A673 (cell line): ENCODE data around the gene TRAF3IP1. TPM values are rescaled to one million over a fixed set of nuclear protein-coding genes. Genes with fewer than 3 reads are reported as not detected.

Experiments
- BruUV-seq: library from RNA; stranded (reverse); fragments of 400-500 nt; replicated peaks from 2 replicates; lab custom pipeline; 2021; lab: Mats Ljungman, UMichigan
- CTCF ChIA-PET: fragments of 300-600 bp; sonication (Branson Sonifier 250); formaldehyde crosslinking; loops from one replicate; lab custom pipeline; 2022; ENCODE audit warnings: antibody characterized with exemption; lab: Charles Lee
- POLR2A ChIA-PET: fragments of 300-600 bp; sonication (Branson Sonifier 250); formaldehyde crosslinking; loops from one replicate; lab custom pipeline; 2022; ENCODE audit warnings: antibody characterized with exemption; ENCODE audit not compliant: low non-redundant PET; lab: Charles Lee
- DNase-seq: peaks from one replicate; pipeline ENCODE4 v3.0.0-alpha.2; 2015; ENCODE audit warnings: low spot score
- H3K27ac ChIP-seq: fragments of 200-600 bp; sonication (generic); 2 replicates; pipeline ENCODE4 v1.5.1; 2016; ENCODE audit warnings: mixed run types, low read depth, mild to moderate bottlenecking, mixed read lengths, antibody characterized with exemption, low read length; ENCODE audit not compliant: poor library complexity, severe bottlenecking
- H3K27me3 ChIP-seq: fragments of 200-600 bp; sonication (generic); replicated peaks from 2 replicates; pipeline ENCODE4 v1.6.1; 2017; ENCODE audit warnings: mixed run types, low read depth, mild to moderate bottlenecking, mixed read lengths, antibody characterized with exemption, low read length; ENCODE audit not compliant: insufficient read depth, poor library complexity
- H3K36me3 ChIP-seq: fragments of 200-600 bp; sonication (generic); 2 replicates; pipeline ENCODE4 v1.6.1; 2016; ENCODE audit warnings: mixed run types, mild to moderate bottlenecking, mixed read lengths, antibody characterized with exemption, low read length; ENCODE audit not compliant: insufficient read depth, poor library complexity, severe bottlenecking
- H3K4me1 ChIP-seq: fragments of 200-600 bp; sonication (generic); 2 replicates; pipeline ENCODE4 v1.6.1; 2017; ENCODE audit warnings: mixed run types, mild to moderate bottlenecking, mixed read lengths, antibody characterized with exemption, low read length; ENCODE audit not compliant: insufficient read depth, poor library complexity, severe bottlenecking
- H3K4me3 ChIP-seq: fragments of 200-600 bp; sonication (generic); 2 replicates; pipeline ENCODE4 v1.5.1; 2016; ENCODE audit warnings: low read depth, mixed run types, mild to moderate bottlenecking, mixed read lengths, low read length; ENCODE audit not compliant: poor library complexity, severe bottlenecking
- H3K9me3 ChIP-seq: fragments of 200-600 bp; sonication (generic); 2 replicates; pipeline ENCODE4 v1.6.1; 2016; ENCODE audit warnings: mixed run types, low read depth, mild to moderate bottlenecking, mixed read lengths, antibody characterized with exemption, low read length; ENCODE audit not compliant: poor library complexity, severe bottlenecking
- CTCF ChIP-seq: fragments of 300-800, 200-600 bp; sonication (generic); conservative IDR thresholded peaks from 2 replicates; pipeline ENCODE4 v1.5.1; 2017; ENCODE audit warnings: low read depth, mild to moderate bottlenecking, antibody characterized with exemption, low read length, moderate library complexity, mixed read lengths
- EZH2 ChIP-seq: fragments of 200-600 bp; sonication (generic); IDR thresholded peaks from 2 replicates; pipeline ENCODE4 v1.6.1; 2017; ENCODE audit warnings: borderline replicate concordance, low read depth, mild to moderate bottlenecking, mixed read lengths, antibody characterized with exemption, low read length; ENCODE audit not compliant: poor library complexity, severe bottlenecking
- intact Hi-C: fragments of 100-400 bp; cut with micrococcal nuclease; formaldehyde crosslinking; loops from one replicate; pipeline ENCODE4 v1.10.0; 2022; ENCODE audit not compliant: unreplicated experiment
- total RNA-seq: library from RNA; stranded (reverse); gene quantifications from 2 replicates; pipeline ENCODE4 v1.2.3, GENCODE V29; 2021

TRAF3IP1 gene
- total RNA-seq, 1 experiment from 2014 or later, result 23.0 TPM

GRCh38 chr2:238444242-238444641 lies 123.9 kb downstream of the TRAF3IP1 start:
- no peaks in the 10 kb centered on the region for H3K27me3 ChIP-seq
- DNase-seq, result no peak
- no peaks in the 10 kb centered on the region for H3K9me3 ChIP-seq
- BruUV-seq, result no TSS peak
- TF ChIP-seq CTCF (no peak), EZH2 (no peak)
- no peak overlapping the region for H3K4me3 ChIP-seq
- peaks cover 44% of the 10 kb centered on the region for H3K36me3 ChIP-seq
- H3K4me1 ChIP-seq, result no peaks in the 10 kb centered on the region
- intact Hi-C loops, result no loop called here
- POLR2A ChIA-PET, result no interaction called here
- CTCF ChIA-PET, result no interaction called here
- H3K27ac ChIP-seq, result no peak overlapping the region

GRCh38 chr2:238445409-238446190 lies 125.3 kb downstream of the TRAF3IP1 start:
- H3K4me3 ChIP-seq, result no peak overlapping the region
- ChIA-PET POLR2A (no interaction called here), CTCF (no interaction called here)
- H3K27ac ChIP-seq, result no peak overlapping the region
- DNase-seq, result no peak
- BruUV-seq, result no TSS peak
- H3K27me3 ChIP-seq, result no peaks in the 10 kb centered on the region
- peaks cover 49% of the 10 kb centered on the region for H3K36me3 ChIP-seq
- no peak for TF ChIP-seq EZH2
- no peak for TF ChIP-seq CTCF
- intact Hi-C loops, result no loop called here
- H3K9me3 ChIP-seq, result no peaks in the 10 kb centered on the region
- H3K4me1 ChIP-seq, result no peaks in the 10 kb centered on the region

GRCh38 chr2:238446371-238446770 lies 126.1 kb downstream of the TRAF3IP1 start:
- no peak overlapping the region for H3K27ac ChIP-seq
- no peak overlapping the region for H3K4me3 ChIP-seq
- H3K4me1 ChIP-seq, result no peaks in the 10 kb centered on the region
- no TSS peak for BruUV-seq
- CTCF ChIA-PET, result no interaction called here
- H3K9me3 ChIP-seq, result no peaks in the 10 kb centered on the region
- TF ChIP-seq CTCF, result no peak
- no peak for TF ChIP-seq EZH2
- POLR2A ChIA-PET, result no interaction called here
- intact Hi-C loops, result no loop called here
- no peak for DNase-seq
- H3K27me3 ChIP-seq, result no peaks in the 10 kb centered on the region
- H3K36me3 ChIP-seq, result peaks cover 49% of the 10 kb centered on the region
